Thyroid gland (tissue), 4 donors: Measurements from ENCODE around the gene CLRN2. TPM values are rescaled to one million over a fixed set of nuclear protein-coding genes. Genes with fewer than 3 reads are reported as not detected.

Experiments used
- DNase-seq, 2 donors: peaks; one replicate each; pipeline ENCODE4 v3.0.0-alpha.2; 2019
- H3K27ac ChIP-seq, 3 donors: fragments of 200-600 bp; sonication (generic); 1 replicate in 2 of 3; 2 replicates in 1 of 3; pipeline ENCODE4 v1.5.1; 2016 to 2019; ENCODE audit warnings: mild to moderate bottlenecking in 1 of 3, moderate library complexity in 1 of 3
- H3K27me3 ChIP-seq: fragments of 200-600 bp; sonication (generic); one replicate; pipeline ENCODE4 v1.5.1; 2019
- H3K36me3 ChIP-seq, 2 donors: fragments of 200-600 bp; sonication (generic); one replicate each; pipeline ENCODE4 v1.5.1; 2016 to 2019
- H3K4me1 ChIP-seq, 2 donors: fragments of 200-600 bp; sonication (generic); one replicate each; pipeline ENCODE4 v1.5.1; 2017 to 2019
- H3K4me3 ChIP-seq, 3 donors: fragments of 200-600 bp; sonication (generic); replicated peaks in 1 of 3; 1 replicate in 2 of 3; 2 replicates in 1 of 3; pipeline ENCODE4 v1.5.1; 2016; ENCODE audit warnings: mild to moderate bottlenecking in 1 of 3
- H3K9me3 ChIP-seq: fragments of 200-600 bp; sonication (generic); one replicate; pipeline ENCODE4 v1.5.1; 2017
- CTCF ChIP-seq, 6 experiments: fragments of 200-600 bp in 3 of 6; fragments of 450-650 bp in 3 of 6; sonication (generic) in 3 of 6; IDR thresholded peaks; one replicate each; pipeline ENCODE4 v1.5.1; 2016 to 2019; ENCODE audit warnings: antibody characterized with exemption in 6 of 6, mild to moderate bottlenecking in 2 of 6, inconsistent platforms in 1 of 6, moderate library complexity in 1 of 6
- POLR2A ChIP-seq, 2 donors: fragments of 450-650 bp; IDR thresholded peaks; one replicate each; pipeline ENCODE4 v1.6.1; 2017; ENCODE audit warnings: antibody characterized with exemption in 2 of 2, mild to moderate bottlenecking in 2 of 2, moderate library complexity in 1 of 2
- WGBS, 2 donors: methylation state at CpG; one replicate each; pipeline ENCODE4 v1.1.5; 2017; 5-methylcytosine and 5-hydroxymethylcytosine counted together
- intact Hi-C: fragments of 100-400 bp; cut with DNase I; formaldehyde crosslinking; loops from one replicate; pipeline ENCODE4 v1.15.1; 2023
- total RNA-seq, 4 donors: library from RNA; depleted of rRNA; stranded (reverse); fragments of >200 nt; gene quantifications; one replicate each; pipeline ENCODE4 v1.2.3, GENCODE V29; 2016

CLRN2 gene
- total RNA-seq, 4 donors from 2014 or later = not detected

GRCh38 chr4:17511950-17512795 lies 2.8 kb upstream of the CLRN2 start, which contains the start of gene QDPR:
Gene QDPR, minus strand, starts transcription at chr4:17512090. Its CDS starts 36 bp downstream, at chr4:17512054.
- Histone ChIP-seq H3K4me1 (peaks cover 12 to 23% of the 10 kb centered on the region in 2 donors), H3K36me3 (peaks cover 0 to 2% of the 10 kb centered on the region in 2 donors), H3K27ac (peak within 1 kb of the TSS; percentile 18 to 82 (median 52)), H3K27me3 (no peaks in the 10 kb centered on the region), H3K4me3 (peak within 1 kb of the TSS; percentile 23 to 79 (median 69)), H3K9me3 (no peaks in the 10 kb centered on the region)
- intact Hi-C loops = no loop called here
- peak in 3 of 6 experiments; percentile 49 to 62 (median 52) for TF ChIP-seq CTCF (IDR thresholded peaks at IDR 0.05)
- peak in 1 of 2 donors; percentile 50 for TF ChIP-seq POLR2A (IDR thresholded peaks at IDR 0.05)
- peak; percentile 87 to 89 for DNase-seq
- 4 to 9% methylated on average over 19 to 28 of the region's 65 CpGs for WGBS, 2 donors

GRCh38 chr4:17512973-17513665 lies 1.8 kb upstream of the CLRN2 start:
- Histone ChIP-seq H3K4me1 (peaks cover 12 to 23% of the 10 kb centered on the region in 2 donors), H3K27me3 (no peaks in the 10 kb centered on the region), H3K4me3 (peak overlapping the region in 1 of 3 donors; percentile 69), H3K27ac (no peak overlapping the region), H3K36me3 (peaks cover 0 to 2% of the 10 kb centered on the region in 2 donors), H3K9me3 (no peaks in the 10 kb centered on the region)
- TF ChIP-seq CTCF (IDR thresholded peaks at IDR 0.05) (no peak), POLR2A (IDR thresholded peaks at IDR 0.05) (no peak)
- intact Hi-C loops = no loop called here
- DNase-seq = no peak
- 88 to 92% methylated on average over 5 of the region's 5 CpGs for WGBS, 2 donors

GRCh38 chr4:17515445-17516407 lies 761 bp downstream of the CLRN2 start:
- H3K27me3 ChIP-seq = no peaks in the 10 kb centered on the region

GRCh38 chr4:17516980-17517379 lies 2.0 kb downstream of the CLRN2 start:
- H3K36me3 ChIP-seq = no peaks in the 10 kb centered on the region

More at GRCh38 chr4:17515445-17516407, 761 bp downstream of the CLRN2 start:
- TF ChIP-seq POLR2A (IDR thresholded peaks at IDR 0.05) (no peak), CTCF (IDR thresholded peaks at IDR 0.05) (no peak)
- DNase-seq = no peak
- intact Hi-C loops = no loop called here
- peaks cover 12% of the 10 kb centered on the region in 2 donors for H3K4me1 ChIP-seq
- no peak overlapping the region for H3K4me3 ChIP-seq
- H3K36me3 ChIP-seq = no peaks in the 10 kb centered on the region
- no peaks in the 10 kb centered on the region for H3K9me3 ChIP-seq
- 72 to 75% methylated on average over 14 of the region's 14 CpGs for WGBS, 2 donors
- no peak overlapping the region for H3K27ac ChIP-seq

More at GRCh38 chr4:17516980-17517379, 2.0 kb downstream of the CLRN2 start:
- intact Hi-C loops = no loop called here
- peaks cover 6 to 7% of the 10 kb centered on the region in 2 donors for H3K4me1 ChIP-seq
- no peak overlapping the region for H3K27ac ChIP-seq
- DNase-seq = no peak
- WGBS, 2 donors = 43 to 57% methylated on average over 1 of the region's 1 CpG
- TF ChIP-seq CTCF (IDR thresholded peaks at IDR 0.05) = no peak
- no peak for TF ChIP-seq POLR2A (IDR thresholded peaks at IDR 0.05)
- no peaks in the 10 kb centered on the region for H3K9me3 ChIP-seq
- H3K27me3 ChIP-seq = no peaks in the 10 kb centered on the region
- no peak overlapping the region for H3K4me3 ChIP-seq
